Measurements from ENCODE around the gene TACR1.
"Not testable (repeated sequence)": the region's sequence is repeated elsewhere in the genome, so short reads cannot be mapped to it uniquely, and the experiment has no call there.

TACR1 gene

GRCh38 chr2:75076088-75076487 lies 123.2 kb downstream of the TACR1 start:
- no peak for DNase-seq

DNA sequence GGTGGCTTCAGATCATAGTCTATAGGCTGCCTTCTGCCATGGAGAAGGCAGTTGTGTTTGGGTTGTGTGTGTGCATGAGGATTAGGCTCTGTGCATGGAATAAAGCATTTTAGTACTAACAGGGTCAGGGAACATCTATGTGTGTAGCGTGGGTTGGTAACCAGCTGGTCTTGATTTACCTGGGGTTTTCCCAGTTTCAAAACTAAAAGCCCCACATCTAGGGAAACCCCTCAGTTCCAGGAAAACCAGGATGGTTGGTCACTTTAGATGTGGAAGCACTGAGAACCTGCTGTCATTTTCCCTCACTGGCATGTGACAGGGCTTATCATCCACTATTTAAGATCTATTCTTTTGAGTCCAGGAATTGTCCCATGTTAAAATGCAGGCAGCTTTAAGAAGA lies 124.6 kb downstream of the TACR1 start:
- DNase-seq, result no peak

DNA sequence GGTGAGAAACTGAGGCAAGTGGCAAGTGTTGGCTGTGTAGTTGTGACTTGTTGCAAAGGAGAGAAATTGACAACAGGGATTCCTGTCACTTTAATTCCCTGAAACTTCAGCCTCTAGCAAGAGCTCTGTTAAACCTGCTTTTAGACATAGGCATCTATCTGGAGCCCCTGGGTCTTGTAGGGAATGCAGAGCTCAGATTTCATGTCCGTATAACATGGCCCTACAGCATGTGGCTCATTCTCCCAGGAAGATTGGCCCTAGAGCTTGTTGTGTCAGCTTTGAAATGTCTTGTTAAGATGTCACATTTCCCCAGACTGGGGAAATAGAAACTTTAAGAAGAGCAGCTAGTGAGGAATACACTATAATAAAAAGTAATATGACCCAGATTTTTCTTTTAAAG lies 125.1 kb downstream of the TACR1 start:
- no peak for DNase-seq

GRCh38 chr2:75071766-75072165 lies 127.6 kb downstream of the TACR1 start:
- DNase-seq, result no peak

DNA sequence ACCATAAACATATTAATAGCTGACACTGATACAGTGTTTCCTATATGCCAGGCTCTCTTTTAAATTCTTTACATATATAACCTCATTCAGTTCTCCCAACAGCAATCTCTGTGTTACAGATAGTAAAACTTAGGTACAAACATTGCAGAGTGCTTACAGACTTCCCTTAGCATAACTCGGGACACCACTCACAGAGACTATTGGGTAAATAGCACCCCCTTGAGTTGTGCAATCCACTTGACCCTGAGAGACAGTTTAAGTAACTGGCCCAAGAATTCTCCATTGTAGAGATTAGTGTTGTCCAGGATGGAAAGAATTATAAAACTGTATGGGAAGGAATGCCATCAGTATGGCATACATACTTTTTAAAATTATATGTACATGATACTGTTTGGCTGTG lies 130.8 kb downstream of the TACR1 start:
- DNase-seq, result no peak

DNA sequence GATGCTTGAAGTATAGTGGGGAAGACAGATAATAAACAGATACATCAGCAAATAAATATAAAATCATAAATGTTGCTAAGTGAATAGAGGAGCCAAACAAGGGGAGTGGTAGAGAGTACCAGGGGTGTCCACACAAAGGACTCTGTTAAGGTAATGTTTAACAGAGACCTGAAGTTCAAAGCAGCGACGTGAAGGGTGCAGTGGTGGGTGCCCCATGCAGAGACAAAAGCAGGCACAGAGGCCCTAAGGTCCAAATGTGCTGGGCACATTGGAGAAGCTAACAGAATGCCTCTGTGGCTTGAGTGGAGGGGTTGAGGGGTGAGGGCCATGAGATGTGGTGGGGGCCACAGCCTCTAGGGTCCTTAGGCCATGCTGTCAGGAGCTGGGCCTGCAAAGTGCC lies 131.8 kb downstream of the TACR1 start:
- no peak for DNase-seq

GRCh38 chr2:75066121-75066902 lies 133.0 kb downstream of the TACR1 start:
- no peak for DNase-seq

DNA sequence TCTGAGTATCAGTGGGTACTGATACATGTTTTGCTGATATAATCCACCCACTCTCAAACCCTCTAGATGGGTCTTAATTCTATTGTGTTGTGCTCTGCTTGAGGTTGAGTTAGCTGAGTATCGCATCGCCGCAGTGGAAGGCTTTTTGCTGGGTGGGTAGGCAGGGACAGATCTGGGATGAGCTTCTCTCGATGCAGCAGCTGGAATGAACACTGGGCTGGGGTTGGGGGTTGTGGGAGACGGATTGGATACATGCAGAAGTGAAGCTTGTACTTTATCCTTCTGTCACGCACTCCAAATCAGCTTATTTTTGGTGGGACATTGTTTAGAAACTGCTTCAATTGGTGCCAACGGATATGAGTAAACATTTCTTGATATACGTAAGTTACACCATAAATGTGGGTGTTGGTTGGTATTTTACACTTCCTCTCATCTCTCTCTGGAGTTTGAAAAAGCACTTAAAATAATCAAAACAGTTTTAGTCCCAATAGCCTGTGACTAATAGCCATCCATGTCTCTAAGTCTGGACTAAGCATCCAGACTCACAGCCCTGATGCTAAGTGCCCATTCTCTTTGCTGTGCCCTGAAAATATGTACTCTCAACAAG lies 133.8 kb downstream of the TACR1 start:
- no peak for DNase-seq

DNA sequence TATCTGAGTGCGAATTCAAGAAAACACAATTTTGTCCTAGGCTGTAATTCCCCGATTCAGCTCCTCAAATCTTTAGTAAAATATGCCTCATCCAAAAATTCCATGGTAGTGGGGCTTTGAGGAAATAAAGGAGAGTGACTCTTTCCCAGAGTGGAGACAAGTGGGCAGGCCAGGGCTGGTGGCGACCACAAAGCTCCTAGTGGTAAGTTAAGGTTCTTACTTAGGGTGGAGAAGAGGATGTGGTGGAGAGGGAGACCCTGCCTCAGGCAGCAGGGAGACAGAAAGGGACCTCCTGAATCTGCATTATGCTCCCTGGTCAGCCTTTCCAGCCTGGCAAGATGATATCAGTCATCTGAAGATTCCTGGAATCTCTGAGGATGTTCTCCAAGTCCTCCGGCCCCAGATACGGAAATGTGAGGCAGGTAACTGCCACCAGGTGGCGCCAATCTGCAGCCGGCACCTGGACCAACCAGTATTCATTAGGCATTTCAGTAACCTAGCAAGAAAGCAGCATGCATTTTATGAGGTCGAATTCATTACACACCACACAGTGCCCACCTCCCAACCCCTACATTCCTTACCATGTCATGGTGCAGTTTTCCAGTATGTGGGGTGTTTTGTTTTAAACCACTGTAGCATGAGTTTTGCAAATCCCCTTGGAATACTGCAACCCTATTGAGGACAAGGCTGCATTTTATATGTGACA lies 134.5 kb downstream of the TACR1 start:
- DNase-seq, result peak; percentile 39

DNA sequence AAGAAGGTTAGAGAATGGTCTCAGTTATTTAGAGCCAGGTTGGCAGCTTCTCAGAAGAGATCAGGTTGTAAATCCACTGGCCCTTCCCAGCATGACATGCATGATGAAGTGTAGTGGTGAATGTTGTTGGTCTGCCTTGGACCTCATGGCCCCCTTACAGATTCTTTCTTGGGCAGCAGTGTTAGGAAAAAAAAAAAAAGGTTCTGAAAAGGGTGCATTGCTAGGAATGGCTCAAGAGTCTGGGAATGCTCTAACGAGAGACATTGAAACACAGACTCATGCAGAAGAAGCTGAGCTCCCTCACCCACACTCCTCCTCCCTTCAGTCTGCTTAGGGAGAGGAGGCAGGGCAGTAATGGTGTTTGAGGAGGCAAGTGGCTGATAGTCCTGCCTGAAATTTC lies 135.4 kb downstream of the TACR1 start:
- no peak for DNase-seq

DNA sequence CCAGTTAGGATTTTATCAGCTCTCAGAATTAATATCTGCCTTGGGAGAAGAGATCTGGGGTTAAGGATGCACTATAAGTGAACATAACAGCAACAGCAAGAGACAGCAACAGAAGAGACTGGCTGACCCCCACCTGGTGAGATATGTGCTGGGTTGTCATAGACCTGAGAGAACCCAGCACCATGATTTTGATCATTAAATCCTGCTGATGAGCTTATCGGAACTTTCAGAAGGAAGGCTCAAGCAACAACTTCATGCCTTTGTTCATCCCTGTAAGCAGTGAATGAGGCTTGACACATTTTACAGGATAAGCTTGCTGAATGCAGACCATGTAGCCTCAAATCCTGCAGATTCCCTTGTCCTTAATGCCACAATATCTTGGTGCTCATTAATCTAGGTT lies 140.9 kb downstream of the TACR1 start:
- DNase-seq, result no peak

GRCh38 chr2:75057150-75057549 lies 142.2 kb downstream of the TACR1 start:
- not testable (repeated sequence) for DNase-seq

- DNase-seq, result no peak
Measured at GRCh38 chr2:75055820-75056675, 143.3 kb downstream of the TACR1 start.

DNA sequence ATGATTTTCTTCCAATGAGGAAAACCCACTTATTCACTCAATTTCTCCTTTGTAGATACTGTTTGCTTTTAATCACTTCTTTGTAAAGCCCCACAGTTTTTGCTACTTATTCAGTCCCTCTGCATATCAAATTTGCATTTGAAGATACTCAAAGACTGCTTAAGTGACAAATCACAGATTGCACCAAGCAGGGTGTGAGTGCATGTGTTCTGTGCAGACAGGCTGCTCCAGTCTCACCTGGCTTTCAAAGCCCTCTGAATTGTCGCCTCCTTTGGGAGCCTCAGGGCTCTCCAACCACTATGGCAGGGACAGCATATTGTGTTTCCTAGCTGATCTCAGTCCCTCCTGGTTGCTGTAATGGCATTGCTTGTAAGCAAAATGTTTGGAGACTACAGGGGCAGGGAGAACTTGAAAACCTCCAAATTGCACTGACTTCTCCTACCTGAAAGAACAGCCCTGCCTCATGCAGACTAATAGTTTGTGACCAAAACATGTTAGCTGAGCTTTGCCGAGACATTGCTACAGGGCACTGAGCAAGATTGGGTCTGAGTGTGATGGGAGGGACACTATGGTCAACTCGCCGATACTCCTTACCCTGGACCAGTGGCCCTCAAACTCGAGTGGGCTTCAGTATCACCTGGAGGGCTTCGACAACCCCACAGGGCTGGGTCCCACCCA lies 144.0 kb downstream of the TACR1 start:
- DNase-seq, result no peak

DNA sequence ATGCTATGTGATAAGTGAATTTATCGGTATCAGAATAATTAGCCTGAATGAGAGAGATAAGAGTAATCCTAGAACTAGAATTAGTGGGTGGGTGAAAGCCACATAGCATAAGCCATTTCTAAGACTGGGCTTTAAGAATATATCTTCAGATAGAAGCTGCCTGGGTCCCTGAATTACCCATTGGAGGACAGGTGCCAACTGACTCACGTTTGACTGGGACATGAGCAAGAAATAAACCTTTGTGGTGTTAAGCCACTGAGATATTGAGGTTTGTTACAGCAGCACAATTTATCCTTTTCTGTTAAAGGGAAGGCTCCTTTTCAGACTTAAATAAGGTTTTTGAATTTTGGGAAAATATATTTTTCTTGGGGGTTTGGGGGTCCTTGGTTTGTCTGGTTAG lies 145.0 kb downstream of the TACR1 start:
- DNase-seq, result no peak

GRCh38 chr2:75053484-75054112 lies 145.7 kb downstream of the TACR1 start:
- peak; percentile 2 for DNase-seq

GRCh38 chr2:75047992-75048625 lies 151.2 kb downstream of the TACR1 start:
- no peak for DNase-seq

DNA sequence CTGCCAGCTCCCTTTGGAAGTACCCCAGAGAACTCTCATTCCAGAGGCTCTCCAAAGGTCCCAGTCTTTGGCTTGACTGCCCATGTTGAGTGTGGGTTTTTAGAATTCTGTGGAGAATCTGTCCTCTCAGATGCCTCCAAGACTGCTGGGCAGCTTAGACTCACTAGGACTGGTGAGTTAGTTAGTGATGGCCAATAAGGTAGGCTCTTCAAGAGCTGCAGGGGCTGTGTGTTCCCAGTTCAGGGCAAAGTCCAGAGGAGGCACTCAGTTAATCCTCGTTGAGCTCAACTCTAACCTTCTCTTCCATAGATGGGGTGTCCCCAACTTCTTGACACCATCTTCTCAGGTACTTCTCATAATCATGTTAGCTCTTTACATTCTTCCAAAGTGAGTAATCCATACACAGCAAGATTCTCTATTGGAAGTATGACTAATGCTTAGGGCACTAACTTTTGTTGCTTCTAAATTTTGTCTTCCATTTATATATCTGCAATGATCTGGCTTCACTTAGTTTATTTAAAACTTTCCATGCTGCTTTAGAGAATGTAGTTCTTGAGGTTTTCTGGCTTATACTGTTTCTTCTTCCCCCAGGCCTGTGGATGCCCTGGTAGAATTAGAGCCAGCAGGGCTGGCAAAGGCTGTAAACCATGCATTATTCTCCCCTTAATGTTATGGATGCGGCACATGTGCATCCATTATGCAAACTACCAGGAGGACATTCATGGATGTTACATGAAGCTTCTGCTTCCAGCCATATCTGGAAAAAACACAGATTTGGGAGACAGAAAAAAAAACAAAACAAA lies 151.9 kb downstream of the TACR1 start:
- DNase-seq, result no peak

DNA sequence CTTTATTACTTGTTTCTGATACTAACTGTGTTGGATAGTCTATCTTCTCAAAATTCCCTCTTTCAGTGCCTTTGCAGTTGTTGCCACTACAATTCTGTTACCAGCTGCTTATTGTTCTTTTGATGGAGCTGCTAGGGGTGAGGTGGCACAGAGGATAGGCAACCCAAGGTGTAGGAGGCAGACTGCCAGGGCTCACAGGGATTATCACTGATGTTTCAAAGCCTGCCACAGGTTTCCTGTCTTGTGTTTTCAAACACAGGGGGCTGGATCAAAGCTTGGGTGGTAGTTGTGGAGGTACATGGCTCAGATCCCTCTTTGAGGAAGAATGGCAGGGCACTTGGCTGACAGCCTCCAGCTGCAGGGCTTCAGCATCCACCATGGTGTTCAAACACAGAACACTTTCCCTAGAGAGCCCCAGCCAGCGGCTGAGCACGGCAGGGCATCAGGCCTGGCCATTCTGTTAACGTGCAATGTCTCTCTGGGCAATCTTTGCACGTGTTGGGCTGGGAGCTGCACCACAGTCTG lies 153.7 kb downstream of the TACR1 start:
- DNase-seq, result no peak

DNA sequence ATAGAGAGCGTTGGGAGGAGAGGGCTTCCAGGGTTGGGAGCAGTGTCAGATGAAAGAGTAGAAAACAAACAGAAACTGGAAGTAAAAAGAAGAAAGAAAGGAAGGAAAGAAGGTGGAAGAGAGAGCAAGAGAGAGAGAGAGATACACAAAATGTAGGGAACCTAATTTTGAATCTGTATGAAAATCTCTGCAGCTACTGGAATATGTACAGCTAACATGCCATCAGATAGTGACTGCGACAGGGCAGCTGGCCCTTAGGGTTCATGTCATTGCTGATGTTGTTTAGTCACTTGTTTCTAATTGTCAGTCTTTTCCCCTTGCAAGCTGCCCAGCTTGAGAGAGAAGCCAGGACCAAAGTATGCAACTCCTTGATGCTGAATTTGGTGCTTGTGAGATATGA lies 155.0 kb downstream of the TACR1 start:
- DNase-seq, result no peak
